Stimulated activated CD8-positive, alpha-beta memory T cell treated with anti-CD3 and anti-CD28 coated beads, Interleukin-15, amount 100 ng/mL, for 4 hours (primary cell): ENCODE data around the gene CCDC102B.
"Not testable (repeated sequence)": the region's sequence is repeated elsewhere in the genome, so short reads cannot be mapped to it uniquely, and the experiment has no call there.

Source experiments
- DNase-seq, 2 donors: peaks; one replicate each; pipeline ENCODE4 v3.0.0-alpha.2; 2020; ENCODE audit warnings: low read depth in 2 of 2

The CCDC102B gene

DNA sequence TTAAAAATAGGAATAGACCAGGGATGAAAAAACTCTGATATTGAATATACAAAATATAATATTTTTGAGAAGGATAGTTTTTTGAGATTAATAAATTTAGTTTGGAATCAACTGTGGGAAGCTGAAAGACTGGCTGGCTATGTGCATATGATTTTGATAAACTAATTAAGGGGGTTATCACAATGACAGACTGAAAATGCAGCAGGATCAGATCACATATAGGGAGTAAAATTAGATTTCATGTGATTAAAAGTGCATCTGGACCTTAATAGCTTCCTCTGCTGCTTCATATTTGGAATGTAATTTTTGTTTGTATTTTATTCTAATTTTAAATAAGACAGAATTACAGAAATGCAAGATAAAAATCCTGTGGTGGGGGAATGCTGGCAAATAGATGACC lies 111.7 kb downstream of the CCDC102B start:
- DNase-seq: no peak

DNA sequence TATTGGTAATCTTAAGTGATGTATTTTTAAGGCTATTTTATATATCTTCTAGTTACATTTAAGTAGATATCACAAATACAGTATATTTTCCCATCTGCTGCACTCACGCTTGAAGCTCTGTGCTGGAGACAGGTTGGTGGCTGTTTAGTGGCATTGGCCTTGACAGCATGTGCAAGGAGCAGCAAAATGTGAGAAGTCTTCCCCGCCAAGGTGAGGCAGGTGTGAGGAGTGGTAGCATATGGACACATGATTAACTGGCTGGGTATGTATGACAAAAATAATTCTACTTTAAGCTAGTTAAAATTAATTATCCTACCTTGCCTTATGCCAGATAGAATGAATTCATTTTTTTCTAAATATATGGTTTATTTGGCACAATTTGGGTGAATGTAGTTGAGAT lies 117.2 kb downstream of the CCDC102B start:
- DNase-seq: no peak

DNA sequence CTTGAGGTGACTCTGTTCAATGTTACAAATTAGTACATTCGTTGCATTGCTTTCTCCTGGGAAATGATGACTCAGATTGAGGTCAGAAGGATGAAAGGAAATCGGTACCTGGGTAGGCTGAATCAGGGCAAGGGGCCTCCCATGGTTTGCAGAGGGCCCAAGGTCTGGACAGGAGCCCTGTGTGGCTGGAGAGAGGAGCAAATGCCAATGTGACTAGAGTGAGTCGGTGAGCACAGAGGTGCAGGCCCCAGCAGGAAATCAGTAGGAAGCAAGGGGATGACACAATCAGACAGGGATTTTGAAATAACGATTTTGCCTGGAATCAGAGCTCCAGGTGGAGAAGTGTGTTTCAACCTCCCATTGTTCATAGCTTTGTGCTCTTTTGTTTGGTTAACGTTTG lies 118.9 kb downstream of the CCDC102B start:
- no peak for DNase-seq

DNA sequence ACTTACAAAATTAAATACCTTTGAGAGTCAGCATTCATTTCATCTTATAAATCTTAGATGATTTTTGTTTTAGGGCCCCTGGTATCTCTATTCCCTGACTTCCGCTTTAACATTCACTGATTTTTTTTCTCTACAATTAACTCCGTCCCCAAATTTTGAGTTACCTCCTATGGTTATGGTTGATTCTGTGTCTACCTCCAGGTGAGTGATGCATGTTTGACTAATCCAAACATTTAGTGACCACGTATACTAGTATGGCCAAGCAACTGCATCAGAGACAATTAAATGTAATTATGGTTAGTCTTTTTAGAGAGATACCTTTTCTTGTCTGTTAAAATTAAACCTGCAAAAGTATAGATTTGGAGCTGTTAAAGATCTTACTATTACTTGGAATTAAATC lies 120.3 kb downstream of the CCDC102B start:
- no peak for DNase-seq

DNA sequence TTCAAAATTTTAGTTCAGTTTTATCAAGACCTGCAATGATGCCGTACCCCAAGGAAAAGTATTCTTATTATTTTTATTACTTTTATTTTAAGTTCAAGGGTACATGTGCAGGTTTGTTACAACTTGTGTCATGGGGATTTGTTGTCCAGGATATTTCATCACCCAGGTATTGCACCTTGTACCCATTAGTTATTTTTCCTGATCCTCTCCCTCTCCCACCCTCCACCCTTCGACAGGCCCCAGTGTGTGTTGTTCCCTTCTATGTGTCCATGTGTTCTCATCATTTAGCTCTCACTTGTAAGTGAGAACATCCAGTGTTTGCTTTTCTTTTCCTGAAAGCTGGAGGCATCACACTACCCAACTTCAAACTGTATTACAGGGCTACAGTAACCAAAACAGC lies 122.0 kb downstream of the CCDC102B start:
- DNase-seq: no peak

DNA sequence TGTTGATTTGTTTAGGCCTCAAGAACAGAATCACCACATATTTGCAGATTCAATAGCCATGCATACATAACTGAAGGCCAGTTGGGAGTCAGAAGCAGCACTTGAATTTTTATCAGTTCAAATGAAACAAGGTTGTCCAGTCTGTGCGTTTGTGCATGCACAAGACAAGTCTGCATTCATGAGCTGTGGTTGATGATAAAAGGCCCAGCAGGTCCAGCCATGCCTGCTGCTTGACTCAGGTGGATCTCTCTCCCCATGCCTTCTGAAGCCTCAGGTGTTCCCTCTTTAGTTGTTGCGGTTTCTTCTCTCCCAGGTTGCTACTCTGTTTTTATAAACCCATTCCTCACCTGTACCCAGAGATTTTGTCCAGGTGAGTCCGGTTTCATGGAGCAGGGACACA lies 124.5 kb downstream of the CCDC102B start:
- DNase-seq: no peak

DNA sequence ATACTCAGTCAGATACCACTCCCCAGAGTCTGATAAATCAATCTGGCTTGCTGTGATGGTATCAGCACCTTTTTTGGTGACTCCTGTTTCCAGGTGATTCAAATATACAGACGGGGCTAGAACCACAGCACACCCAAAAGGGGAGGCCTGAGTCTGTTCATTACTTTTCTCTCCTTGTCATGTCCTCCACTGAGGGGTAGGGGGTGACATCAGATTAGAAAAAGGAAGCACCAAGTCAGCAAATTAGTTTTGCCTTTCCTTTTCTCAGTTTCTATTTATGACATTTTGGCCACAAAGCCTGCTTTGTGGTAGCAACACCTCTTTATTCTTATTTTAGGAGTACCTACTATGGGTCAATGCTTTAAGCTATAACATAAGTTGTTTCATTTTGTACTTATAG lies 127.4 kb downstream of the CCDC102B start:
- no peak for DNase-seq

DNA sequence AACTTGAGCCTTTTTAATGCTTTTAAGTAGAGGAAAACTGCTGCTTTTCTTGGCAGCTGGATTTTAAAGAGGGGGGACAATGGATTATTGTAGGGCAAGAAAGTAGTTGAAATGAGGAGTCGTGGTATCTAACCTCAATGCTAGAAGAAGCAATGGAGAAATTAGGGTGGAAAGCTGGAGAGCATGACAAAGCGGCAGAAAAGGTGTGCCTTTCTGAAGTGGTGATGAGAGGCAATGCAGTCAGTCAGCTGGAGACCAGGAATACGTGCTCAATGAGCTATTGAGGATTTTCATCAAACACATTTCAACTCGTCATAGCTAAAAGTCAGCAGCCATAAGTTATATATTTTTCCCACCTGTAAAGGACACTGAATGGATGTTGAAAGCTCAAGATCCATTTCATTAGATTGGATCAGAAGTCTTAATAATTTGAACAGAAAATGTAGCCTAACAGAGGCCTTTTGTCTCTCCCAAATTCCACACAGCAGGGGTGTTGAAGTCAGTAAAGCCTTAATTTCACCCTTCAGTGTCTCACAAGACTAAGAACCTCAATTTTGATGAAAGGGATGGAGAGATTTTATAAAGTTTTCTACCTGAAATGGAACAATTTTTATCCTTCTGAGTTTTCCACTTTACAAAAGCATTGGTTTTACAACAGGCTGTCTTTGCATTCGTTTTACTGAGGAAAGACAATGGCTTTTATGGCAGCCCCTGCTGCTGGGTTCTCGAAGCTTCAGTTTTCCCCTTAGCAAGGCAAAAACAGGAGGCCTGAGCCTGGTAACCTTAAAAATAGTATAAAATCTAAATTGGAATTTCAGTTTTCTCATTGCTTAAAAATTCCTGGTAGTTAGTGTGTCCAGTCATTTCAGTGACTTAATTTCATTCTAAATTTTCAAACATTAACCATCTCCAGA lies 131.1 kb downstream of the CCDC102B start:
- no peak for DNase-seq

DNA sequence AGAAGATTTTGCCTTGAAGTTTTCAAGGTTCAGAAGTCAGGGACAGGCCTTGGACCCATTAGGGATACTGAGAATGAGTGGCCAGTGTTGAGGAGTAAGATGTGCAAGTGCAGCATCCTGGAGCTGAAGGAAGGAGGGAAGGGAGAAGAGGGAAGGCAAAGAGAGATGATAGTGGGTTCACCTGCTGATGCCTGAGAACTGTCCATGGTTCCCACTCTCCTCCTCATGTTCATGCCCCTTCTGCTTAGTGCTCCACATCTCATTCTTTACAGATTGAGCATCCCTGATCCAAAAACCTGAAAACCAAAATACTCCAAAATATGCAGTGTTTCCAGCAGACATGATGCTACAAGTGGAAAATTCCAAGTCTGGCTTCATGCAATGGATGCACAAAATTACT lies 137.8 kb downstream of the CCDC102B start:
- DNase-seq: no peak

DNA sequence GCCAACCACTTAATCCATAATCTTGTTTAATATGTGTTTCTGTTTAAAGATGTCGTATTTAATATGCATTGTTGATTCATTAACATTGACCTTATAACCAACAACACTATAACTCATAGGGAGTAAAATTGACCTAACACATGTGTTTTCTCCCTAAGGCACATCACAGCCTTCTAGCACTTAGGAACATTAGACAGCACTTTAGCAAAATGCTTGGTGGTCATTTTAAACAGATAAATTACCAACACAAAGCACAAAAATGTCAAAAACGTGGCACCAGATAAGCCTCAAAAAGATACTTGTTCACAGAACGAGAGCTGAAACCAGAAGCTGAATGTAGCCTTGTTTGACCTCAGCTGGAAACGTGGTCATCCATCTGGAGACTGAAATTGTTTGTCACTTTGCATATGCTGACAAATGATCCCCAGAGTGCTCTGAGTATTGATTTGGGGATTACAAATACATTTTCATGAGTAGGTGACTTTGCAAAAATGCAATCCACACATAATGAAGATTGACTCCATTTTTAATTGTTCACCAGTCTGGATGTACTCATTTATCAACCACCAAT lies 139.2 kb downstream of the CCDC102B start:
- DNase-seq: no peak

DNA sequence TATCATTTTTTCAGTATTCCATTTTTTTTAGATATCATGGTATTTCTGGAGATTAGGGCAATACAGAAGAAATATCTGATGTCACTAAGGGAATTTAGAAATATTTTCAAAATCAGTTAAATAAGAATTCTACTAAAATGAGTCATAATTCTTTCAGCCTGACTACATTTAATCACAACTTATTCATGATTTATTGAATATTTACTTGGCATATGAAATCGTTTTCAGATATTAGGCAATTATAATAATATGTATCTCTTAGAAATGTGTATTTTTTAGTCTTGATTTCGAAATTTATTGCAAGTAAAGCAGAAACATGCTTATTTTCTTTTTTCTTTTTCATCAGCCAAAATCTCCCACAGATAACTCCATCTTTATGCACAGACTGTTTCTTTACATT lies 142.2 kb downstream of the CCDC102B start:
- no peak for DNase-seq

DNA sequence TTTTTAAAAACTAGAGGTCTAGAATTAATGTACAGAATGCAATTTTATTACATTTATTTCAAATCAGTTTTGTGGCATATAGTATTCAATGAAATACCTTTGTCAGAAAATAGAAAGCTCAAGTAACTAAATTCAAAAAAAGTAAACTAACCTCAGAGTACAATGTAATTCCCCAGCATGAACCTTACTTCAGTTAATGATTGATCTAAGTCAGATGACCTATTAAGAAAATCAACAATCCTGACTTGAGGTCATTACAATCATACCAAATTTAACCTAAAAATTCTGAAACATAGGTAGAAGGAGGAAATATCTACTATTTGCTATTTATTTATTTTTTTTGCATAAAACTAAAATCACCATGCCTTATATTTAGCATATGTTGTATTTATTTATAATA lies 142.9 kb downstream of the CCDC102B start:
- DNase-seq: no peak

DNA sequence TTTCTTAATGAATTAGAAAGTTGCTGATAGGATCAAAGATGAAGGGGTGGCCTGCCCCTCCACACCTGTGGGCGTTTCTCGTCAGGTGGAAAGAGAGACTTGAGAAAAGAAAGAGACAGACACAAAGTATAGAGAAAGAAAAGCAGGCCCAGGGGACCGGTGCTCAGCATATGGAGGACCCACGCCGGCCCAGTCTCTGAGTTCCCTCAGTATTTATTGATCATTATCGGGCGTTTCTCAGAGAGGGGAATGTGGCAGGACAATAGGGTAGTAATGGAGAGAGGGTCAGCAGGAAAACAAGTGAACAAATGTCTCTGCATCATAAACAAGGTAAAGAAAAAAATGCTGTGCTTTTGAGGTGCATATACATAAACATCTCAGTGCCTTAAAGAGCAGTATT lies 144.3 kb downstream of the CCDC102B start:
- DNase-seq: no peak

DNA sequence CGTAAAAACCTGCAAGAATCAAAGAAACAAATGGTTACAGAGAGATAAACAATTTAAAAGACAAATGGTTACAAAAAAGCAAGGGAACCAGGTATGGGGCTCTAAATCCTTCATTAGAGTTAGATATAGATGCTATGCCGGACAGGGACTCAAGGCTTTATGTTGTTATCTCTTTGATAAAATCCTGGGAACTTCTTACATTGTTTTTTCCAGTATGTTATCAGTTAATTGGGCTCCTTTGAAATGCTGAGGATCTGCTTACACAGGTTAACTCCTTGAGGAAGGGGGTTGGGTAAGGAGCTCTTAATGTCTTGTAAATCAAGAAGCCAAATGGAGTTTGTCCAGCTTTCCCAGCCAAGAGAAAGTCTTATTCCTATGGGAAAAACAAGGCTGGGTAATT lies 146.0 kb downstream of the CCDC102B start:
- DNase-seq: not testable (repeated sequence)

DNA sequence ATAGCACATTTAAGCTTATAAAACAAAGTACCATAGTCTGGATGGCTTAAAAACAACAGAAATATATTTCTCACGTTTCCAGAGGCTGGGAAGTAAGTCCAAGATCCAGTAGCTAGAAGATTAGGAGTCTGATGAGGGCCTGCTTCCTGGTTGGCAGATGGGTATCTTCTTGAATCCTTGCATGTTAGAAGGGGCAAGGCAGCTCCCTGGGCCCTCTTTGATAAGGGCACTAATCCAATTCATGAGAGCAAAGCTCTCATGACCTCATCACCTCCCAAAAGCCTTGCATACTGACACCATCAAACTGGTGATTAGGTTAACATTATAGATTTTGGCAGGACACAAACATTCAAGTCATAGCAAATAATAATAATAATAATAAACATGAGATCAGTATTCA lies 146.4 kb downstream of the CCDC102B start:
- no peak for DNase-seq

DNA sequence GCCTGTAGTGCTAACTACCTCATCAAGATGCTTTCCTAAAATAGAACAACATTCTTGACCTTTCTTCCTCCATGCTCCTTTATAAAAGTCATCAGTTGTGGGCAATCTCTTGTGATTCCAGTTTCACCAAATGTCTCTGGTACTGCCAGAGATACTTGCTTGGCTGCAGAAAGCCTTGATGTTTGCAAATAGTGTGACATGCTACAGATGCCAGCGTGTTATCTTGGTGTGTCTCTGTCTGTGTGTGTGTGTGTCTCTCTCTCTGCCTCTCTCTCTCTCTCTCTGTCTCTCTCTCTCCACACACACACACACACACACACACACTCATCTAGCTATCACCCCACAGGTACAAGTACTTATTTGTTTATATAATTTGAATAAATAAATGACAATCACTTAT lies 146.9 kb downstream of the CCDC102B start:
- no peak for DNase-seq

DNA sequence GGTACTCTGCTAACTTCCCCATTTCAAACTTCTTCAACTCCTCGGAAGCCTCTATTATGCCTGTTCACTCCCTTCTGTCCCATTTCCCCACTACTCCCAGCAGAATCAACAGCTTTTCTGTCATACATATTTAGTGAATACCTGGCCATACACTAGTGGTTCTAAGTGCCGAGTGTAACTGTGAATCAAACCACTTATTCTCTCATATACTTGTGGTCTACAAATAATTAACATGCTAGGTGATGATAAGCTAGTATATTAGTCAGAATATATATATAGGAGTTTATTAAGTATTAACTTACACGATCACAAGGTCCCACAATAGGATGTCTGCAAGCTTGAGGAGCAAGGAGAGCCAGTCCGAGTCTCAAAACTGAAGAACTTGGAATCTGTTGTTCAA lies 150.7 kb downstream of the CCDC102B start:
- no peak for DNase-seq

DNA sequence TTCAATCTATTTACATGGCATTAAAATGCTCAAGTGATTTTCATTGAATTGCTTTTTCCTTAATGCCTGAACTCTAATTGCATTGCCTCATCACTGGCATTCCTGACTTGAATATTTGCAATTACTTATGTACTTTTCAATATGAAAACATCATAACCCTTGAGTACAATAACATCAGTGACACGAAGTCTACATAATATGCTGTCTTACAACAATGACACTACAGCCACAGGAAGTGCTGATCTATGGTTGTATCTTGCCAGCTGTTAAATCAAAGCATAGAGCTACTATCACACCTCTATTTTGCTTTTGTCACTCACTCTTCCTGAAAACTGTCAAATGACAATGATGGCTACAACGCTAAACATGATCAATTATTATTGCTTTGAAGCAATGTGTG lies 156.9 kb downstream of the CCDC102B start:
- no peak for DNase-seq

DNA sequence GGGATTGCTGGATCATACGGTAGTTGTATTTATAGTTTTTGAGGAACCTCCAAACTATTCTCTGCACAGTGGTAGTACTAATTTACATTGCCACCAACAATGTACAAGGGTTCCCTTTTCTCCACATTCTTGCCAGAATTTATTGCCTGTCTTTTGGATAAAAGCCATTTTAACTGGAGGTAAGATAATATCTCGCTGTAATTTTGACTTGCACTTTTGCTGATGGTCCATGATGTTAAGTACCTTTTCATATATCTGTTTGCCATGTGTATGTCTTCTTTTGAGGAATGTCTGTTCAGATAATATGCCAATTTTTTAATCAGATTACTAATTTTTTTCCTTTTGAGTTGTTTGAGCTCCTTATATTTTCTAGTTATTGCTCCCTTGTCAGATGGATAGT lies 158.8 kb downstream of the CCDC102B start:
- DNase-seq: no peak

DNA sequence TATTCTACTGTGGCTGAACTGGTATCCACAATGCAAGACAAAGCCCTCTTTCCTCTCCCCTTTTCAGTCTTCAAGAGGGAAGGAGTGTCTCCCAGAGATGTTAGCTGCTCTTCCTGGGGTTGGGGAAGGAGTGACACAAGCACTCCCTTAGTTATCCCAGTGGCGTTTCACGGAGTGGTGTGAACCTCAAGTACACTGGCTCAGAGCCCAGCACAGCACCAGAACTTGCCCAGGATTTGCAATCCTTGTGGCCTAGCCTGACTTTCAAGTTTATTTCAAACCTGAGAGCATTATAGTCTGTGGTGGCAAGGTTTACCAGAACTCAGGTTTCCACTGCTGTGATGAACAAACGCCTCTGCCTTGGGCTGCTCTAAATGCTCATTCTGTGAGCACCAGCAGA lies 162.5 kb downstream of the CCDC102B start:
- DNase-seq: no peak

DNA sequence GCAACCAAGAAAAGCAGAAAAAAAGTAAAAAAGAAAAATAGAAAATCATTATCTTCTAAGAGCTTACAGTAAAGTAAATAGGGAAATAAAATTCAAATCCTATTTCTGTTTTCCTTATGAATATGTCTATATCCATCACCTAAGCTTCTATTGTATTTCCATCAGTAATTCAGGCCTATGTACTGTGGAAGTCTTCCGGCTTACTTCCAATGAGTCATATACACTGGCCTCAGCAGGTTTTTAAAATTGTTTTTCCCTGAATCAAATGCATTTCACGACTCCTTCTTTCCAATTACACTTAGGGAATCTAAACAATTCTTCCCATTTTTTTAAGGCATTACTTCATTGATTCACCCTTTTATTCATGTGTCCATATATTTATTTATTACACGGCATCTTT lies 164.7 kb downstream of the CCDC102B start:
- DNase-seq: no peak

DNA sequence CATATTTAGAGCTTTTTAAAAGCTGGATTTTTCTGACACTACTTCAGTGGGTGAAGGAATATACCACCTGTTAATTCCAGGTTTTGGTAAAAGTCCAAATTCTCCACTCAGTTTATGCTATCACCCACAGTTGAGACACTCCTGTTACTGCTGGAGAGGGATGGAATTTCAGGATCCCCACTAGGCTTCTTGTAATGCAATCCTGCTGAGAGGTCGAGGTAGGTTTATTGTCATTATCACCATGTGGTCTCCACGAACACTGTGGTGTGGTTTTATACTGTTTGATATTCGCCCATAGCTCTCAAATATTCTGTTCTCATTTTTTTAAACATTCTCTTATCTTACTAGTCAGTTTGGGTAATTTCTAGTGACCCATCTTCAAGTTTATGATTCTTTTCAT lies 167.9 kb downstream of the CCDC102B start:
- no peak for DNase-seq

DNA sequence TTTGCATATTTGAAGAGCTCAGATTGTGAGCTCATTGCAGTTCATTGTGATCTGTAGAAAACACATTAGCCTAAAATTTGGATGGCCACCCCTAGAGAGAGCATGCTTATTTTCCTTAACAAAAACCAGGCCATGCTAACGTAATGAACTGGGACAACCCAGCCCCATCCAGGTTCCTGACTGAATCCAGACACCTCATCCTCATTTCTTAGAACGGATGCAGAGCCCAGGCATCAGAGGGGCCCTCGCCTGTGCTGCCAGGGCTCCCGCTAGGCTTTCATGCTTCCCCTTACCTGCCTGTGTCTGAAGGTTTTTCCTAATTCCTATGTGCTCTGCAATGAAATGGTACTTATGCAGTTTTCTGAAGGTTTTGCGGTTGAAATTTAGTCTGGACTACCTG lies 171.1 kb downstream of the CCDC102B start:
- no peak for DNase-seq

DNA sequence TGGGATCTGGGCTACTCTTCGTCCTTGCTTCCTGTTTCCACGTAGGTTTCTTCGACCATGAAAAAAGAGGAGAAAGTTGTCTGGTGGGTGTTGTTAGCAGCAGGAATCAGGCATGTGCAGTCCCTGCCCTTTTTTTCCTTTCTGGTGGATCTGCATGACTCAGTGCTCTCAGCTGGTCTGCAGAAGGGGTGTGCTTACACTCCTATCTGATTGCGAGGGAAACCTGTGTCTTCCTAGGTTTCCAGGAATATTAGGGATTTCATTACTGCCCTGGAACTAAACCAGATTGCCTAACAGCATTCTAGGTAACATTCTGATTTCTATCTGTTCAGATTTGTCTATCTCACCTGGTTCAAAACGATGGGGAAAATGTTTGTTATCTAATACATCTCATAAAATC lies 174.3 kb downstream of the CCDC102B start:
- DNase-seq: no peak
